ENCODE data around the gene HYAL4. TPM values are rescaled to one million over a fixed set of nuclear protein-coding genes. Genes with fewer than 3 reads are reported as not detected.

HYAL4 gene
- total RNA-seq, 1 donor from 2014 or later = not detected

DNA sequence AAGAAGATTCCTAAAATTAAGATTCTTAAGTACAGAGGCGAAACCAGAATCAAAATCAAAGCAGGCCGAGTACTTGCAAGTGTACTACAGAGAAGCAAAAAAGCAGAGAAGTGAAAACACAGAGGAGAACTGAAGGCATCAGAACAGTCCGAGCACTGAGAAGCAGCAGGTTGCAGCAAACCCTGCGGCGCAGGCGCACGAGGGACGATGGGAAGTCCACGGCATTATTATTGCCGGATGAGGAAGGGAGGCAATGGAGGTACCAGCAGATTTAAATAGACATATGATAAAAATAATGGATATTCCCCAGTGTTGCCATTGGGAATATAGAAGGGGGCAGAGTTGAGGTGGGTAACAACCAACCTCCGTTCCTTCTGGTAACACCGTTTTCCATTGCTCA lies 72.9 kb downstream of the HYAL4 start:
- no peak overlapping the region for H3K27ac ChIP-seq (replicated peaks)
- DNase-seq = no peak
- no peak overlapping the region for H3K4me3 ChIP-seq
- TF ChIP-seq, protein P1, sequence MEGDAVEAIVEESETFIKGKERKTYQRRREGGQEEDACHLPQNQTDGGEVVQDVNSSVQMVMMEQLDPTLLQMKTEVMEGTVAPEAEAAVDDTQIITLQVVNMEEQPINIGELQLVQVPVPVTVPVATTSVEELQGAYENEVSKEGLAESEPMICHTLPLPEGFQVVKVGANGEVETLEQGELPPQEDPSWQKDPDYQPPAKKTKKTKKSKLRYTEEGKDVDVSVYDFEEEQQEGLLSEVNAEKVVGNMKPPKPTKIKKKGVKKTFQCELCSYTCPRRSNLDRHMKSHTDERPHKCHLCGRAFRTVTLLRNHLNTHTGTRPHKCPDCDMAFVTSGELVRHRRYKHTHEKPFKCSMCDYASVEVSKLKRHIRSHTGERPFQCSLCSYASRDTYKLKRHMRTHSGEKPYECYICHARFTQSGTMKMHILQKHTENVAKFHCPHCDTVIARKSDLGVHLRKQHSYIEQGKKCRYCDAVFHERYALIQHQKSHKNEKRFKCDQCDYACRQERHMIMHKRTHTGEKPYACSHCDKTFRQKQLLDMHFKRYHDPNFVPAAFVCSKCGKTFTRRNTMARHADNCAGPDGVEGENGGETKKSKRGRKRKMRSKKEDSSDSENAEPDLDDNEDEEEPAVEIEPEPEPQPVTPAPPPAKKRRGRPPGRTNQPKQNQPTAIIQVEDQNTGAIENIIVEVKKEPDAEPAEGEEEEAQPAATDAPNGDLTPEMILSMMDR (IDR thresholded peaks at IDR 0.05; ENCODE audit: borderline replicate concordance) = no peak
- no peaks in the 10 kb centered on the region for H3K36me3 ChIP-seq
- no peaks in the 10 kb centered on the region for H3K4me1 ChIP-seq
- intact Hi-C loops (cut with micrococcal nuclease) = no loop called here
- no peaks in the 10 kb centered on the region for H3K9me3 ChIP-seq (replicated peaks)
- H3K27me3 ChIP-seq (ENCODE audit: low read depth) = no peaks in the 10 kb centered on the region

DNA sequence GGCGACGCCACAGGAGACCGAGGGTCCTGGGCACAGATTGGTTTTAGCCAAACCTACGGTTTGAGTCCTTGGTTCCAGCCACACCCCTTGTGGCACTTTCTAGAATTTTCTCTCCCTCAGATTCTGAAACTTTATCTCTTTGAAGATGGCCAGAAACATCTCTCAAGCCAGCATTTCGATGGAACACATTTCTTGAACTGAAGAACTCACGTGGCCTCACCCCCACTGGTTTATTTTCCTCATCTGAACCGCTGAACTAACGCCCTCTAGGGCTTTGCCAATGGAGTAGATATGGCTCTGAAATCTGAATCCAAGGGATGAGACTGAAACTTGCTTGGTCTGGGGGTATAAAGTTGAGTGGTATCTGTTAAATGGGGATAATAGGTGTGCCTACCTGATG lies 73.3 kb downstream of the HYAL4 start:
- DNase-seq = no peak
- no peak overlapping the region for H3K27ac ChIP-seq (replicated peaks)
- intact Hi-C loops (cut with micrococcal nuclease) = no loop called here
- no peaks in the 10 kb centered on the region for H3K9me3 ChIP-seq (replicated peaks)
- no peak overlapping the region for H3K4me3 ChIP-seq
- no peaks in the 10 kb centered on the region for H3K4me1 ChIP-seq
- TF ChIP-seq, protein P1 (IDR thresholded peaks at IDR 0.05; ENCODE audit: borderline replicate concordance) = no peak
- H3K36me3 ChIP-seq = no peaks in the 10 kb centered on the region
- H3K27me3 ChIP-seq (ENCODE audit: low read depth) = no peaks in the 10 kb centered on the region

DNA sequence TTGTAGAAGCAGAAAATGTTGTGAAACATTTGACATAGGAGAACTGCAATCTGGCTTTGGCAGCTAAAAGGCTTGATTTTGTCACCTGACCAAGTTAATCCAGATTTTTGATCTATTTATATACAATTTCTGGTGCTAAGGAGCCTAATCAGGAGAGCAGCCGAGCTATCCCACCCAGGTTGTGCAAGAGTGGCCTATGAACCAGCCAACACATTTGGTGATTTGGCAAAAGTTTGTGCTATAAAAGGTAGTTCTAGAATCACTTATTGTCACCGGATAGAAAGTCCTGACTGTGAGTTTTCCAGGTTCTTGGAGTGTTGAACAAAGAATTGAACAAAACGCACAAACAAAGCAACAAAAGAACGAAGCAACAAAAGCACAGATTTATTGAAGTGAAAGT lies 78.6 kb downstream of the HYAL4 start:
- intact Hi-C loops (cut with micrococcal nuclease) = no loop called here
- no peak overlapping the region for H3K27ac ChIP-seq (replicated peaks)
- H3K4me1 ChIP-seq = no peaks in the 10 kb centered on the region
- H3K9me3 ChIP-seq (replicated peaks) = no peaks in the 10 kb centered on the region
- H3K36me3 ChIP-seq = no peaks in the 10 kb centered on the region
- DNase-seq = no peak
- H3K27me3 ChIP-seq (ENCODE audit: low read depth) = no peaks in the 10 kb centered on the region
- TF ChIP-seq, protein P1 (IDR thresholded peaks at IDR 0.05; ENCODE audit: borderline replicate concordance) = no peak
- H3K4me3 ChIP-seq = no peak overlapping the region

DNA sequence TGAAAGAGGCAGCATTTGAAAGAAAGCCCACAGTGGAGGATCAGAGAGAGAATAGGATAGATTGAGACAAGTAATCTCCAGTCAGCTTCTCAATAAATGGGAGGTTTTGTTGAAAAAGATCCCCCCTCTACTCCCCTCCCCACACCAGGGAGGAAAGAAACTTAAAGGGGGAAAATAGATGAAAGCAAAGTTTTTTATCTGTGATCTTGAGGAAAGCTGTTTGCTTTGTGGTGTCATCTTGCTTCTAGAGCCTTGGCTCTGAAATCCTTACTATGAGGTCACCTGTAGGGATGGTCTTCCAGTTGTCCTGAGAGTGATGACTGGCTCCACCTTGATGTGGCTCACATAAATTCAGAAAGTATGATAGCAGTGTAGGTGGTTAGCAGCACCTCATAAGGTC lies 80.0 kb downstream of the HYAL4 start, which contains the start of gene SPAM1:
Gene SPAM1, plus strand, starts transcription at position 301 of the 400 bp plus-strand sequence. CDS start 28,330 bp downstream, outside the sequence.
- no peak for DNase-seq
- H3K9me3 ChIP-seq (replicated peaks) = no peaks in the 10 kb centered on the region
- H3K36me3 ChIP-seq = no peaks in the 10 kb centered on the region
- H3K4me3 ChIP-seq = no peak within 1 kb of the TSS
- H3K27me3 ChIP-seq (ENCODE audit: low read depth) = no peaks in the 10 kb centered on the region
- no peak within 1 kb of the TSS for H3K27ac ChIP-seq (replicated peaks)
- no peaks in the 10 kb centered on the region for H3K4me1 ChIP-seq
- intact Hi-C loops (cut with micrococcal nuclease) = no loop called here
- TF ChIP-seq, protein P1 (IDR thresholded peaks at IDR 0.05; ENCODE audit: borderline replicate concordance) = no peak

Other genes starting within 250 kb of the HYAL4 start
- 76.8 TPM for gene ASB15, start 243.3 kb upstream of the HYAL4 start, total RNA-seq
- 888 TPM for gene LMOD2, start 189.3 kb upstream of the HYAL4 start, total RNA-seq
- gene WASL, start 96.2 kb upstream of the HYAL4 start, total RNA-seq = 27.5 TPM
- not detected for gene SPAM1, start 80.1 kb downstream of the HYAL4 start, total RNA-seq
- not detected for gene TMEM229A, start 187.9 kb downstream of the HYAL4 start, total RNA-seq

Measured in left ventricle myocardium inferior (tissue), 1 donor.